Liver (tissue), 9 donors: ENCODE data around the gene ARHGAP29. TPM values are rescaled to one million over a fixed set of nuclear protein-coding genes. Genes with fewer than 3 reads are reported as not detected.

Experiments
- DNase-seq: peaks from one replicate; pipeline ENCODE4 v3.0.0-alpha.2; 2017; ENCODE audit warnings: low spot score
- H3K27ac ChIP-seq, 2 donors: one replicate each; pipeline ENCODE4 v1.7.0; 2013; ENCODE audit warnings: inconsistent platforms in 2 of 2, low read length in 2 of 2, control low read depth in 1 of 2, low read depth in 1 of 2, mild to moderate bottlenecking in 1 of 2
- H3K27me3 ChIP-seq, 4 donors: one replicate each; pipeline versions ENCODE4 v1.6.1 to v1.7.0; 2013; ENCODE audit warnings: low read length in 3 of 4, inconsistent platforms in 1 of 4, mild to moderate bottlenecking in 1 of 4, moderate library complexity in 1 of 4; ENCODE audit not compliant: control insufficient read depth in 4 of 4, insufficient read depth in 4 of 4
- H3K36me3 ChIP-seq, 4 donors: one replicate each; pipeline versions ENCODE4 v1.6.1 to v1.7.0; 2013; ENCODE audit warnings: low read length in 3 of 4, mild to moderate bottlenecking in 3 of 4, low read depth in 1 of 4, moderate library complexity in 1 of 4; ENCODE audit not compliant: control insufficient read depth in 4 of 4, insufficient read depth in 3 of 4
- H3K4me1 ChIP-seq, 4 donors: one replicate each; pipeline versions ENCODE4 v1.6.1 to v1.7.0; 2013; ENCODE audit warnings: low read length in 3 of 4, mild to moderate bottlenecking in 3 of 4, moderate library complexity in 1 of 4; ENCODE audit not compliant: control insufficient read depth in 4 of 4, insufficient read depth in 4 of 4
- H3K4me3 ChIP-seq, 3 donors: one replicate each; pipeline versions ENCODE4 v1.6.1 to v1.7.0; 2013; ENCODE audit warnings: low read length in 3 of 3, control low read depth in 1 of 3, low read depth in 1 of 3, mild to moderate bottlenecking in 1 of 3
- H3K9ac ChIP-seq, 2 donors: one replicate each; pipeline ENCODE4 v1.7.0; 2013; ENCODE audit warnings: low read length in 2 of 2, mild to moderate bottlenecking in 2 of 2, moderate library complexity in 2 of 2, control low read depth in 1 of 2, low read depth in 1 of 2
- H3K9me3 ChIP-seq, 4 donors: one replicate each; pipeline versions ENCODE4 v1.6.1 to v1.7.0; 2013; ENCODE audit warnings: low read length in 3 of 4; ENCODE audit not compliant: control insufficient read depth in 4 of 4
- EGR1 ChIP-seq, 2 donors: IDR thresholded peaks; 2 replicates each; pipeline ENCODE4 v1.6.1; 2016 to 2018; ENCODE audit warnings: antibody characterized with exemption in 2 of 2, low read depth in 2 of 2
- FOXA1 ChIP-seq: IDR thresholded peaks from 2 replicates; pipeline ENCODE4 v1.6.1; 2016; ENCODE audit warnings: antibody characterized with exemption
- FOXA2 ChIP-seq: IDR thresholded peaks from 2 replicates; pipeline ENCODE4 v1.6.1; 2016; ENCODE audit warnings: antibody characterized with exemption
- GABPA ChIP-seq, 2 donors: IDR thresholded peaks in 1 of 2; conservative IDR thresholded peaks in 1 of 2; 2 replicates each; pipeline ENCODE4 v1.6.1; 2016; ENCODE audit warnings: antibody characterized with exemption in 2 of 2, mild to moderate bottlenecking in 1 of 2, moderate library complexity in 1 of 2
- HNF4A ChIP-seq, 2 donors: conservative IDR thresholded peaks; 2 replicates each; pipeline ENCODE4 v1.6.1; 2016; ENCODE audit warnings: antibody characterized with exemption in 2 of 2, mild to moderate bottlenecking in 2 of 2
- HNF4G ChIP-seq: IDR thresholded peaks from 2 replicates; pipeline ENCODE4 v1.6.1; 2016; ENCODE audit warnings: antibody characterized with exemption
- JUND ChIP-seq, 2 donors: IDR thresholded peaks; 2 replicates each; pipeline ENCODE4 v1.6.1; 2016; ENCODE audit warnings: antibody characterized with exemption in 2 of 2
- NR2F2 ChIP-seq: IDR thresholded peaks from 2 replicates; pipeline ENCODE4 v1.6.1; 2016; ENCODE audit warnings: antibody characterized with exemption
- RAD21 ChIP-seq, 2 donors: IDR thresholded peaks; 2 replicates each; pipeline ENCODE4 v1.6.1; 2016; ENCODE audit warnings: antibody characterized with exemption in 2 of 2, mild to moderate bottlenecking in 2 of 2
- RXRA ChIP-seq, 2 donors: IDR thresholded peaks; 2 replicates each; pipeline ENCODE4 v1.6.1; 2017 to 2018; ENCODE audit warnings: antibody characterized with exemption in 2 of 2, mild to moderate bottlenecking in 1 of 2
- TAF1 ChIP-seq: conservative IDR thresholded peaks from 2 replicates; pipeline ENCODE4 v1.6.1; 2016; ENCODE audit warnings: antibody characterized with exemption, mild to moderate bottlenecking
- YY1 ChIP-seq: IDR thresholded peaks from 2 replicates; pipeline ENCODE4 v1.6.1; 2016; ENCODE audit warnings: antibody characterized with exemption, mild to moderate bottlenecking
- ZBTB33 ChIP-seq: IDR thresholded peaks from 2 replicates; pipeline ENCODE4 v1.6.1; 2016; ENCODE audit warnings: antibody characterized with exemption
- WGBS: extraction: QIAGEN DNeasy Blood & Tissue Kit; methylation state at CpG from one replicate; pipeline ENCODE4 v1.1.7; 2013; 5-methylcytosine and 5-hydroxymethylcytosine counted together
- polyA plus RNA-seq, 2 donors: library from polyadenylated mRNA; stranded (reverse) in 1 of 2; unstranded in 1 of 2; fragments of 200-250 nt in 1 of 2; fragments of >200 nt in 1 of 2; fragmentation: Nextera tagmentation in 1 of 2; extraction: Ambion mirVana in 1 of 2; gene quantifications; one replicate each; pipeline versions ENCODE4 v1.2.1 to v1.2.3, GENCODE V29; 2013 to 2015
- total RNA-seq, 2 donors: library from RNA; depleted of rRNA; stranded (reverse); fragments of >200 nt; gene quantifications; one replicate each; pipeline ENCODE4 v1.2.3, GENCODE V29; 2014
- TF ChIP-seq, protein P1 (sequence below): IDR thresholded peaks from 2 replicates; pipeline ENCODE4 v1.6.1; 2016; ENCODE audit warnings: antibody characterized with exemption
- TF ChIP-seq, protein P2 (sequence below): fragments of 150-350 bp; IDR thresholded peaks from 2 replicates; pipeline ENCODE4 v1.5.1; 2017; ENCODE audit warnings: improper control_type of control experiment, low read depth, low read length; ENCODE audit not compliant: missing input control
- donor health status: healthy.
- donor health status: healthy.
- donor health status: healthy.
- donor health status: healthy.
- donor health status: healthy.

Gene ARHGAP29
- total and polyA plus RNA-seq, 4 donors, result 8.3 to 27.7 (median 13.2) TPM

DNA sequence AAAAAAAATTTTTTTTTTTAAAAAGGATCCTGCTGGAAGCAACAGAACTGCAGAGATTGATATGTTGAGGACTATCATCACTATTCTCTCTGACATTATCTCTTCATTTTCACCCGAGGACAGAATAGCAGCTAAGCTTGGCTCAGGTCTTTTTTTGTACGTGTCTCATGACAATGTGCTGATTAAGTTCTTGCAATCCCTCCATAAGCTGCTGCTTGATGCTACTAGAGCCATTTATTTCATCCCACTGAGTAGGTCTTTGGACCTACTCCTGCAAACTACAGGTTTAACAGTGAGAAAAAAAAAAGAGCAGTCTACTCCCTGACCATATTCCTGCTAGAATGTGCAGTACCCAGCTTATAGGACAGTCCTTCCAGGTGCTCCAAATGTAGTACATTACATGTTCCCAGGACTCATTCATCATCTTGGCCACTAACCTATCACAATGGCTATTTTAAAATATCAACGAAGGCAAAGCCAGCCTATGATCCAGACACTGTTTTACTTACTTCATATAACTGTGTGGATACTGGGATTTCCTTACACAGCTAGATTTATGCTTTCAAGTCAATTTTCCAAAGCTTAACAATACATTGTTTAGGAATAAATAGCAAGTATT lies 54.1 kb downstream of the ARHGAP29 start:
- WGBS, result 82% methylated on average over 3 of the region's 3 CpGs
- no peak overlapping the region for H3K9ac ChIP-seq
- no peaks in the 10 kb centered on the region for H3K27me3 ChIP-seq
- peaks cover 1 to 65% (median 36%) of the 10 kb centered on the region in 4 donors for H3K36me3 ChIP-seq
- TF ChIP-seq FOXA2 (no peak), ZBTB33 (no peak)
- no peak for DNase-seq
- H3K4me3 ChIP-seq, result no peak overlapping the region
- H3K9me3 ChIP-seq, result no peaks in the 10 kb centered on the region
- no peaks in the 10 kb centered on the region for H3K4me1 ChIP-seq
- H3K27ac ChIP-seq, result no peak overlapping the region

DNA sequence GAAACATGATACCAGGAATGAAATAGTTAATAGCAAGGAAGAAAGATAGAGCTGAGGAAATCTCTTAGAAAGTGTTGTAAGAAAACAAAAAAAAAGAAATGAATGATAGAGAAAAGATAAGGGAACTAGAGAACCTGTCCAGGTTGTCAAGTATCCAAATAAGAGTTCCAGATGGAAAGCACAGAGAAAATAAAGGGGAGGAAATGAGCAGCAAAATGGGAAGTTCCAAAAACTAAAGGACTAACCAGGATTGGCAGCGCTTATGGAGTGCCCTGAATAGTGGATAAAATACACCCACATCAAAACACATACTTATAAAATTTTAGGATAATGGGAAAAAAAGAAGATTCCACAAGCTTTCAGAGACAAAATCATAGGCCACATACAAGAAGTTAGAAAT lies 55.2 kb downstream of the ARHGAP29 start:
- H3K9ac ChIP-seq, result no peak overlapping the region
- no peak for DNase-seq
- no peaks in the 10 kb centered on the region for H3K4me1 ChIP-seq
- H3K27ac ChIP-seq, result no peak overlapping the region
- no peaks in the 10 kb centered on the region for H3K27me3 ChIP-seq
- H3K9me3 ChIP-seq, result no peaks in the 10 kb centered on the region
- TF ChIP-seq RXRA (IDR thresholded peaks at IDR 0.05) (no peak), EGR1 (IDR thresholded peaks at IDR 0.05; ENCODE audit: low read depth in 2 of 2) (no peak), TAF1 (no peak), NR2F2 (no peak), RAD21 (IDR thresholded peaks at IDR 0.05) (no peak), GABPA (IDR thresholded peaks at IDR 0.05 in 1 of 2, conservative IDR thresholded peaks at IDR 0.05 in 1 of 2) (no peak), ZBTB33 (no peak), YY1 (no peak), JUND (IDR thresholded peaks at IDR 0.05) (no peak)
- no peak overlapping the region for H3K4me3 ChIP-seq
- WGBS, result 93% methylated on average over 1 of the region's 1 CpG
- peaks cover 1 to 68% (median 43%) of the 10 kb centered on the region in 4 donors for H3K36me3 ChIP-seq

DNA sequence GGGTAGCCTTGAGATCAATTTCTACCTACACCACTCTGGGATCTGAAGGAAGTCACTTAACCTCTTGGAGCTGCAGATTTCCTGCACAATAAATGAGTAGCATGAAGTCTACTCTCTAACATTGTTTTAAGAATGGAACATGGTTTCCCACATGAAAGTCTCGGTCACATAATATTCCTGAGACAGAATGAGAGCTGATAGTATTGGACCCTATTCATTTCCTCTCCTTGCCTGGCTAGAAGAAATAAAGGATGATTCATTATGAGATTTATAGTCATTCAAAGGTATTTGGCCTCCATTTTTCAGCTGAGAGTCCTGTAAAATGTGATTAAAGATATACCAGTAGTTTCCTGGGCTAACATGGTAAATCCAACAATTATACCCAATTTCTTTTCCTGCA lies 56.7 kb downstream of the ARHGAP29 start:
- Histone ChIP-seq H3K4me1 (no peaks in the 10 kb centered on the region), H3K9me3 (no peaks in the 10 kb centered on the region), H3K4me3 (no peak overlapping the region), H3K36me3 (peaks cover 1 to 62% (median 41%) of the 10 kb centered on the region in 4 donors), H3K27ac (no peak overlapping the region), H3K27me3 (no peaks in the 10 kb centered on the region), H3K9ac (no peak overlapping the region)
- 94% methylated on average over 1 of the region's 1 CpG for WGBS
- DNase-seq, result no peak
- TF ChIP-seq ZBTB33 (no peak), GABPA (IDR thresholded peaks at IDR 0.05 in 1 of 2, conservative IDR thresholded peaks at IDR 0.05 in 1 of 2) (no peak), HNF4G (no peak), RXRA (IDR thresholded peaks at IDR 0.05) (no peak), YY1 (no peak), EGR1 (IDR thresholded peaks at IDR 0.05; ENCODE audit: low read depth in 2 of 2) (no peak), HNF4A (conservative IDR thresholded peaks at IDR 0.05) (no peak), FOXA2 (no peak), TAF1 (no peak), NR2F2 (no peak), RAD21 (IDR thresholded peaks at IDR 0.05) (no peak), FOXA1 (no peak)
- TF ChIP-seq, protein P1, sequence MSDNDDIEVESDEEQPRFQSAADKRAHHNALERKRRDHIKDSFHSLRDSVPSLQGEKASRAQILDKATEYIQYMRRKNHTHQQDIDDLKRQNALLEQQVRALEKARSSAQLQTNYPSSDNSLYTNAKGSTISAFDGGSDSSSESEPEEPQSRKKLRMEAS, result no peak
- TF ChIP-seq, protein P2, sequence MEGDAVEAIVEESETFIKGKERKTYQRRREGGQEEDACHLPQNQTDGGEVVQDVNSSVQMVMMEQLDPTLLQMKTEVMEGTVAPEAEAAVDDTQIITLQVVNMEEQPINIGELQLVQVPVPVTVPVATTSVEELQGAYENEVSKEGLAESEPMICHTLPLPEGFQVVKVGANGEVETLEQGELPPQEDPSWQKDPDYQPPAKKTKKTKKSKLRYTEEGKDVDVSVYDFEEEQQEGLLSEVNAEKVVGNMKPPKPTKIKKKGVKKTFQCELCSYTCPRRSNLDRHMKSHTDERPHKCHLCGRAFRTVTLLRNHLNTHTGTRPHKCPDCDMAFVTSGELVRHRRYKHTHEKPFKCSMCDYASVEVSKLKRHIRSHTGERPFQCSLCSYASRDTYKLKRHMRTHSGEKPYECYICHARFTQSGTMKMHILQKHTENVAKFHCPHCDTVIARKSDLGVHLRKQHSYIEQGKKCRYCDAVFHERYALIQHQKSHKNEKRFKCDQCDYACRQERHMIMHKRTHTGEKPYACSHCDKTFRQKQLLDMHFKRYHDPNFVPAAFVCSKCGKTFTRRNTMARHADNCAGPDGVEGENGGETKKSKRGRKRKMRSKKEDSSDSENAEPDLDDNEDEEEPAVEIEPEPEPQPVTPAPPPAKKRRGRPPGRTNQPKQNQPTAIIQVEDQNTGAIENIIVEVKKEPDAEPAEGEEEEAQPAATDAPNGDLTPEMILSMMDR, result no peak
